ENCODE measurements around the gene DISC1. TPM values are rescaled to one million over a fixed set of nuclear protein-coding genes. Genes with fewer than 3 reads are reported as not detected.
A peak's percentile ranks its signal among the peaks of the same experiment; 100 is the strongest.
"Not testable (repeated sequence)": the region's sequence is repeated elsewhere in the genome, so short reads cannot be mapped to it uniquely, and the experiment has no call there.

DISC1 gene
- total RNA-seq, 2 experiments from 2014 or later = 19.8 to 20.0 TPM

DNA sequence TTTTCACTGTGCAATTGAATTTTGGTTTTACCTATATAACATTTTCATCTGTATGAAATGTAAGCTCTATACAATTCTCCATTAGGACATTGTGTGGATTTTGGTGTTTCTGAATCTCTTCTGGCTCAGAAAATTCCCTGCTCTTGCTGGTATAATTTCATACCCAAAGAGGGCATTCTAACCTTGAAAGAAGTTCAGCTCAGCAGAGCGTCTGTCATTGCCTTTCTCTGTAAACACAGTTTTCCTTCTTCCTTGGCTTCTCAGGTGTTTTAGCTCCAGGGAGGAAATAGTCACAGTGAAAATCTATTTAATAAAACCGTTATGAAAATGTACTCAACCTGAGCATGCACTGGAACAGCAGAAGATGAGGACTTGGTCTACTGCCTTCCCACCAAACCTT lies 16.0 kb downstream of the DISC1 start:
- no peaks in the 10 kb centered on the region for H3K27me3 ChIP-seq (ENCODE audit: control insufficient read depth in 1 of 2, insufficient read depth in 2 of 2, low read length in 2 of 2)
- intact Hi-C loops (cut with DNase I, micrococcal nuclease) = no loop called here
- H3K36me3 Mint-ChIP-seq (ENCODE audit: low read depth) = peaks cover 25% of the 10 kb centered on the region
- H3K4me1 ChIP-seq (ENCODE audit: insufficient read depth, low read length) = peaks cover 2% of the 10 kb centered on the region
- ATAC-seq (ENCODE audit: poor library complexity) (no peak), DNase-seq (no peak)
- H3K4me3 ChIP-seq (ENCODE audit: low read length) = no peak overlapping the region
- CTCF ChIA-PET = no interaction called here
- POLR2A ChIA-PET = interaction anchor here (0.8 kb wide), 1 partner anchor 9 kb away, joined by 3 read pairs; no protein-coding TSS in a partner anchor
- H3K27ac ChIP-seq (ENCODE audit: low read depth in 1 of 2, low read length in 2 of 2) = no peak overlapping the region
- peaks cover 1% of the 10 kb centered on the region for H3K9me3 Mint-ChIP-seq
- H3K36me3 ChIP-seq (ENCODE audit: insufficient read depth, low read length) = no peaks in the 10 kb centered on the region
- no peak overlapping the region for H3K4me3 Mint-ChIP-seq
- no peaks in the 10 kb centered on the region for H3K27me3 Mint-ChIP-seq
- peaks cover 60% of the 10 kb centered on the region for H3K4me1 Mint-ChIP-seq (ENCODE audit: low read depth)
- H3K27ac Mint-ChIP-seq = no peak overlapping the region
- TF ChIP-seq, protein P1, sequence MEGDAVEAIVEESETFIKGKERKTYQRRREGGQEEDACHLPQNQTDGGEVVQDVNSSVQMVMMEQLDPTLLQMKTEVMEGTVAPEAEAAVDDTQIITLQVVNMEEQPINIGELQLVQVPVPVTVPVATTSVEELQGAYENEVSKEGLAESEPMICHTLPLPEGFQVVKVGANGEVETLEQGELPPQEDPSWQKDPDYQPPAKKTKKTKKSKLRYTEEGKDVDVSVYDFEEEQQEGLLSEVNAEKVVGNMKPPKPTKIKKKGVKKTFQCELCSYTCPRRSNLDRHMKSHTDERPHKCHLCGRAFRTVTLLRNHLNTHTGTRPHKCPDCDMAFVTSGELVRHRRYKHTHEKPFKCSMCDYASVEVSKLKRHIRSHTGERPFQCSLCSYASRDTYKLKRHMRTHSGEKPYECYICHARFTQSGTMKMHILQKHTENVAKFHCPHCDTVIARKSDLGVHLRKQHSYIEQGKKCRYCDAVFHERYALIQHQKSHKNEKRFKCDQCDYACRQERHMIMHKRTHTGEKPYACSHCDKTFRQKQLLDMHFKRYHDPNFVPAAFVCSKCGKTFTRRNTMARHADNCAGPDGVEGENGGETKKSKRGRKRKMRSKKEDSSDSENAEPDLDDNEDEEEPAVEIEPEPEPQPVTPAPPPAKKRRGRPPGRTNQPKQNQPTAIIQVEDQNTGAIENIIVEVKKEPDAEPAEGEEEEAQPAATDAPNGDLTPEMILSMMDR (IDR thresholded peaks at IDR 0.05) = no peak
- no peaks in the 10 kb centered on the region for H3K9me3 ChIP-seq (ENCODE audit: control insufficient read depth in 1 of 2, insufficient read depth in 1 of 2, low read length in 2 of 2)

DNA sequence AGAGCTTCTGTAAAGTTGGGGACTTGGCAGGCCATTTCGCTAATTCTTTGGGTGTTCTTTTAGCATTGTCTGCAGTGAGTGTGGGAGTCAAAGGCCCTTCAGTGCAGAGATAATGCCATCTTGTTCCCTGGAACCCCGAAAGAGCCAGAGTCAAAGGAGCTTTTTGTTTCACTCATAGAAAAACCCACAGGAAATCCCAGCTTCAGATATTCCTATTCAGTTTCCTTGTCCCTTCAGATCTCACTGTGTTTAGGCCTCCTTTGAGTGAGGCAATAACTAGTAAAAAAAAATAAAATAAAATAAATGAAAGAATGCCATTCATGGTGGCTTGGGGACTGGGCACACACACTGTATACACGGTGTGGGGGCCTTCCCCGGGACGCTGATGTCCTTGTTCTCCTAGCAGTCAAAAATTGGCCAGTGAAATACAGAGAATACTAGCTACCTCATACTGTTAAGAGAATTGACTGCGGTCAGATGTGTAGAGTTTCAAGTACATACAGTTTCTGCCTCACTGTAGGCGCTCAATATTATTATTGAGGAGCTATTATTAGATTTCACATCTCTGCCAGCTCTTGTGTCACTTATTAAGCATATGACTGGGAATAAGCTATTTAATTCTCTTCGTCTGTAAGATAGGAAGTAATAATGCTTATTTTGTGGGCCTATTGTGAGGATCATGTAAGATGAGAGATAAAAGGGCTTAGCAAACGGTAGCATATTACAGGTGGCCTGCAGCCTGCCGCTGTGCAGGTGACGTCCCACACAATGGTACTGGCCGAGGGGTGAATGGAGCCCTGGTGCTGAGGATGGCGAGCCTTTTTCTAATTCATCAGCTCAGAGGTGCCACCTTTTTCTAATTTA lies 16.7 kb downstream of the DISC1 start:
- Mint-ChIP-seq H3K9me3 (peaks cover 3% of the 10 kb centered on the region), H3K4me1 (ENCODE audit: low read depth) (peaks cover 60% of the 10 kb centered on the region), H3K27ac (peak overlapping the region; percentile 38), H3K36me3 (ENCODE audit: low read depth) (peaks cover 31% of the 10 kb centered on the region), H3K4me3 (no peak overlapping the region), H3K27me3 (no peaks in the 10 kb centered on the region)
- TF ChIP-seq, protein P1 (IDR thresholded peaks at IDR 0.05) = no peak
- no peak overlapping the region for H3K4me3 ChIP-seq (ENCODE audit: low read length)
- DNase-seq = no peak
- no peak for ATAC-seq (ENCODE audit: poor library complexity)
- ChIA-PET POLR2A (interaction anchor here (0.8 kb wide), 1 partner anchor 8 kb away, joined by 3 read pairs; no protein-coding TSS in a partner anchor), CTCF (no interaction called here)
- H3K27ac ChIP-seq (ENCODE audit: low read depth in 1 of 2, low read length in 2 of 2) = no peak overlapping the region
- H3K36me3 ChIP-seq (ENCODE audit: insufficient read depth, low read length) = no peaks in the 10 kb centered on the region
- peaks cover 2% of the 10 kb centered on the region for H3K4me1 ChIP-seq (ENCODE audit: insufficient read depth, low read length)
- intact Hi-C loops (cut with DNase I, micrococcal nuclease) = no loop called here
- H3K9me3 ChIP-seq (ENCODE audit: control insufficient read depth in 1 of 2, insufficient read depth in 1 of 2, low read length in 2 of 2) = no peaks in the 10 kb centered on the region
- H3K27me3 ChIP-seq (ENCODE audit: control insufficient read depth in 1 of 2, insufficient read depth in 2 of 2, low read length in 2 of 2) = no peaks in the 10 kb centered on the region

DNA sequence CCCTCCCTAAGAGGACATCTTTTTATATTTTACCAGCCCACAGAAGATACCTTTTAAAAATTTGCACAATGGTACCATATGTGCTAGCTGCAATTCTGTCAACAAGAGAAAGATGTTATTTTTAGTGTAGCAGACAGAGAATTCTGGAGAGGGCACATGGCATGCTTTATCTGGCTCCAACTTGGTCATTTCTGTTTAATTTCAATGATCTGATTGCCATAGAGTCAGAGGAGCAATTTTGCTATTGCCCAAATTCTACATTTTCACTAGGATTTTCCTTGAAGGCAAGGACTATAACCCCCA lies 17.3 kb downstream of the DISC1 start:
- DNase-seq = no peak
- Histone ChIP-seq H3K36me3 (ENCODE audit: insufficient read depth, low read length) (no peaks in the 10 kb centered on the region), H3K4me1 (ENCODE audit: insufficient read depth, low read length) (peaks cover 2% of the 10 kb centered on the region), H3K9me3 (ENCODE audit: control insufficient read depth in 1 of 2, insufficient read depth in 1 of 2, low read length in 2 of 2) (no peaks in the 10 kb centered on the region), H3K4me3 (ENCODE audit: low read length) (no peak overlapping the region), H3K27me3 (ENCODE audit: control insufficient read depth in 1 of 2, insufficient read depth in 2 of 2, low read length in 2 of 2) (no peaks in the 10 kb centered on the region), H3K27ac (ENCODE audit: low read depth in 1 of 2, low read length in 2 of 2) (no peak overlapping the region)
- Mint-ChIP-seq H3K4me3 (no peak overlapping the region), H3K27me3 (no peaks in the 10 kb centered on the region), H3K9me3 (peaks cover 5% of the 10 kb centered on the region), H3K36me3 (ENCODE audit: low read depth) (peaks cover 35% of the 10 kb centered on the region), H3K27ac (peak overlapping the region; percentile 38), H3K4me1 (ENCODE audit: low read depth) (peaks cover 54% of the 10 kb centered on the region)
- ChIA-PET POLR2A (no interaction called here), CTCF (no interaction called here)
- ATAC-seq (ENCODE audit: poor library complexity) = no peak
- intact Hi-C loops (cut with DNase I, micrococcal nuclease) = no loop called here
- TF ChIP-seq, protein P1 (IDR thresholded peaks at IDR 0.05) = no peak

DNA sequence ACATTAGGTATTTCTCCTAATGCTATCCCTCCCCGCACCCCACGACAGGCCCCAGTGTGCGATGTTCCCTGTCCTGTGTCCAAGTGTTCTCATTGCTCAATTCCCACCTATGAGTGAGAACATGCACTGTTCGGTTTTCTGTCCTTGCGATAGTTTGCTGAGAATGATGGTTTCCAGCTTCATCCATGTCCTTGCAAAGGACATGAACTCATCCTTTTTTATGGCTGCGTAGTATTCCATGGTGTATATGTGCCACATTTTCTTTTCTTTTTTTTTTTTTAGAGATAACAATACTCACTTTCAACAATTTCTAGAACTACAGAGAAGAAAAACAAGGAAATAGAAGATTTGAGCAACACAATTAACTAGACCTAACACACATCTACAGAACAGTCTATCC lies 19.0 kb downstream of the DISC1 start:
- H3K4me3 ChIP-seq (ENCODE audit: low read length); H3K27me3 Mint-ChIP-seq; intact Hi-C loops (cut with DNase I, micrococcal nuclease); ATAC-seq (ENCODE audit: poor library complexity); H3K36me3 ChIP-seq (ENCODE audit: insufficient read depth, low read length); H3K9me3 ChIP-seq (ENCODE audit: control insufficient read depth in 1 of 2, insufficient read depth in 1 of 2, low read length in 2 of 2); H3K27me3 ChIP-seq (ENCODE audit: control insufficient read depth in 1 of 2, insufficient read depth in 2 of 2, low read length in 2 of 2); DNase-seq; H3K4me3 Mint-ChIP-seq; POLR2A ChIA-PET; H3K4me1 ChIP-seq (ENCODE audit: insufficient read depth, low read length); H3K27ac Mint-ChIP-seq; CTCF ChIA-PET; H3K27ac ChIP-seq (ENCODE audit: low read depth in 1 of 2, low read length in 2 of 2): not testable (repeated sequence)
- Mint-ChIP-seq H3K9me3 (peaks cover 13% of the 10 kb centered on the region), H3K36me3 (ENCODE audit: low read depth) (peaks cover 45% of the 10 kb centered on the region), H3K4me1 (ENCODE audit: low read depth) (peaks cover 57% of the 10 kb centered on the region)

DNA sequence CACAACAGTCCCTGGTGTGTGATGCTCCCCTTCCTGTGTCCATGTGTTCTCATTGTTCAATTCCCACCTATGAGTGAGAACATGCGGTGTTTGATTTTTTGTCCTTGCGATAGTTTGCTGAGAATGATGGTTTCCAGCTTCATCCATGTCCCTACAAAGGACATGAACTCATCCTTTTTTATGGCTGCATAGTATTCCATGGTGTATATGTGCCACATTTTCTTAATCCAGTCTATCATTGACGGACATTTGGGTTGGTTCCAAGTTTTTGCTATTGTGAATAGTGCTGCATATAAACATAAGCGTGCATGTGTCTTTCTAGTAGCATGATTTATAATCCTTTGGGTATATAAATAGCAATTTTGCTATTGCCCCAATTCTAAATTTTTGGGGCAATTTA lies 19.6 kb downstream of the DISC1 start:
- H3K36me3 ChIP-seq (ENCODE audit: insufficient read depth, low read length); H3K27ac Mint-ChIP-seq; H3K27me3 Mint-ChIP-seq; ATAC-seq (ENCODE audit: poor library complexity); POLR2A ChIA-PET; intact Hi-C loops (cut with DNase I, micrococcal nuclease); H3K9me3 ChIP-seq (ENCODE audit: control insufficient read depth in 1 of 2, insufficient read depth in 1 of 2, low read length in 2 of 2); DNase-seq; H3K27ac ChIP-seq (ENCODE audit: low read depth in 1 of 2, low read length in 2 of 2); H3K4me3 Mint-ChIP-seq; CTCF ChIA-PET; H3K27me3 ChIP-seq (ENCODE audit: control insufficient read depth in 1 of 2, insufficient read depth in 2 of 2, low read length in 2 of 2); H3K4me3 ChIP-seq (ENCODE audit: low read length); H3K4me1 ChIP-seq (ENCODE audit: insufficient read depth, low read length): not testable (repeated sequence)
- Mint-ChIP-seq H3K4me1 (ENCODE audit: low read depth) (peaks cover 57% of the 10 kb centered on the region), H3K9me3 (peaks cover 13% of the 10 kb centered on the region), H3K36me3 (ENCODE audit: low read depth) (peaks cover 46% of the 10 kb centered on the region)

All from CD4-positive, alpha-beta T cell (primary cell).